ENCODE data around the gene SLC2A5.
"Not testable (repeated sequence)": the region's sequence is repeated elsewhere in the genome, so short reads cannot be mapped to it uniquely, and the experiment has no call there.

The SLC2A5 gene

DNA sequence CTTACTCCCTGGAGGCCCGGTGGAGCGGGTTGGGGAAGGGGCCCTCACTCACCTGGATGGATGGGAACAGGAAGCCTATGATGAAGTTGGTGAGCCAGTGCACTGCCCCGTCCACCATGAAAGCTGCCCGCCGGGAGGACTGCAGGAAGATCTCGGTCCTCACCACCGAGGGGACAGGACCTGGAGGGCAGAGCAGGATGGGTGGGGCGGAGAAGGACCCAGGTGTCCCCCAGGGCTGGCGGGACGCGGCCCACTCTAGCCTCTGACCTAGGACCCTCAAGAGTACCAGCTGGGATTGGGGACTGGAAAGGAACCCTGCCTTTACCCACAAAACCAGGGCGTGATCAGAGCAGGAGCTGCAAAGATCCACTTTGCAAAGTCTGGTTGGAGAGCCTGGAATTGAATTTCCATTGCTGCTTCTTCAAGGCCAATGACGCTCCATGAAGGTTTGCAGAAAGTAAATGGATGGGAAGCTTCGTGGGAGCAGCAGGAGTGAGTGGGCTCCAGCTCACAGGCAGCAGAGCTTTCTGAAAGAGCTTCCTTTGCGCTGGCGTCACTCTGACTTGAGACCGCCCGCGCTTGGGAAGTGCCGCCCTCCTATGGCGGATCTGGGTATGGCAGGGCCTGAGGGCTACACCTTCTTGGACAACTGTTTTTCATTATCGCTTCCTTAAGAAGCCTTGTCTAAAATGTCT is 64.6 kb downstream of the SLC2A5 start:
- peak; percentile 70 for DNase-seq (ENCODE audit: low read depth)

DNA sequence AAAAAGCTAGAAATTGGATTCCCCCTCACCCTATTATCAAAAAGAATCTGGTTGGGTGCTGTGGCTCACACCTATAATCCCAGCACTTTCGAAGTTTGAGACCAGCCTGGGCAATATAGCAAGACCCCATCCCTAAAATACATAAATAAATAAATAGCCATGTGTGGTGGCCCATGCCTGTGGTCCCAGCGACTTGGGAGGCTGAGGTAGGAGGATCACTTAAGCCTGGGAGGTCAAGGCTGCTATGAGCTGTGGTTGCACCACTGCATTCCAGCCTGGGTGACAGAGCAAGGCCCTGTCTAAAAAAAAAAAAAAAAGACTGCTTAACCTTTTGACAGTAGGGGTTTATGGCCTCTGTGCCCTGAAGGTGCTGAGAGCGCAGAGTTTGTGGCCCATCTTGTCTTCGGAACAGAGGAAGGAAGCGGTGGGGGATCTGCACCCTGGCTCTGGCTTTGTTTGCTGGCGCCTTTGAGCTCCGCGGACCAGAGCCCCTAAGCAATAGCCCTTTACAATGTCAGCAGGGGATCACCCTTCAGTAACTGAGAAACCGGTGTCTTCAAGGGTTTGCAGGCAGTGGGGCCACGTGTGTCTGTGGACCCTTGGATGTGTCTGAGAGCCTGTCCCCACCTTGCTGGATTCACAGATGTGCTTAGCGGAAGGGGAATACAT is 65.3 kb downstream of the SLC2A5 start:
- no peak for DNase-seq (ENCODE audit: low read depth)

DNA sequence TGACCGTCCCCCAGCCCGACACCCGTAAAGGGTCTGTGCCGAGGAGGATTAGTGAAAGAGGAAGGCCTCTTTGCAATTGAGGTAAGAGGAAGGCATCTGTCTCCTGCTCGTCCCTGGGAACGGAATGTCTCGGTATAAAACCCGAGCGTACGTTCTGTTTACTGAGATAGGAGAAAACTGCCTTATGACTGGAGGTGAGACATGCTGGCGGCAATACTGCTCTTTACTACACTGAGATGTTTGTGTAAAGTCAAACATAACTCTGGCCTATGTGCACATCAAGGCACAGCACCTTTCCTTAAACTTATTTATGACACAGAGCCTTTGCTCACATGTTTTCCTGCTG is 67.2 kb downstream of the SLC2A5 start:
- not testable (repeated sequence) for DNase-seq (ENCODE audit: low read depth)

DNA sequence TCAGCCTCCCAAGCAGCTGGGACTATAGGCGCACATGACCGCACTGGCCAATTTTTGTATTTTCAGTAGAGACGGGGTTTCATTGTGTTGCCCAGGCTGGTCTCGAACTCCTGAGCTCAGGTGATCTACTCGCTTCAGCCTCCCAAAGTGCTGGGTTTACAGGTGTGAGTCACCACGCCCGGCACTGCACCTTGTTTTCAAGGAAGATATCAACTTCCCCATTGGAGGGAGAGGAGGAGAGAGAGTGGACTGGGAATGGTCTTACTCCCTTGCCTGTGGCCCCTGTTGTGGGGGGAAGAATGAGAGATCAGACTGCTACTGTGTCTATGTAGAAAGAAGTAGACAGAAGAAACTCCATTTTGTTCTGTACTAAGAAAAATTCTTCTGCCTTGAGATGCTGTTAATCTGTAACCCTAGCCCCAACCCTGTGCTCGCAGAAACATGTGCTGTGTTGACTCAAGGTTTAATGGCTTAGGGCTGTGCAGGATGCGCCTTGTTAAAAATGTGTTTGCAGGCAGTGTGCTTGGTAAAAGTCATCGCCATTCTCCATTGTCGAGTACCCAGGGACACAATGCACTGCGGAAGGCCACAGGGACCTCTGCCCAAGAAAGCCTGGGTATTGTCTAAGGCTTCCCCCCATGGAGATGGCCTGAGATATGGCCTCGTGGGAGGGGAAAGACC is 67.8 kb downstream of the SLC2A5 start:
- not testable (repeated sequence) for DNase-seq (ENCODE audit: low read depth)

DNA sequence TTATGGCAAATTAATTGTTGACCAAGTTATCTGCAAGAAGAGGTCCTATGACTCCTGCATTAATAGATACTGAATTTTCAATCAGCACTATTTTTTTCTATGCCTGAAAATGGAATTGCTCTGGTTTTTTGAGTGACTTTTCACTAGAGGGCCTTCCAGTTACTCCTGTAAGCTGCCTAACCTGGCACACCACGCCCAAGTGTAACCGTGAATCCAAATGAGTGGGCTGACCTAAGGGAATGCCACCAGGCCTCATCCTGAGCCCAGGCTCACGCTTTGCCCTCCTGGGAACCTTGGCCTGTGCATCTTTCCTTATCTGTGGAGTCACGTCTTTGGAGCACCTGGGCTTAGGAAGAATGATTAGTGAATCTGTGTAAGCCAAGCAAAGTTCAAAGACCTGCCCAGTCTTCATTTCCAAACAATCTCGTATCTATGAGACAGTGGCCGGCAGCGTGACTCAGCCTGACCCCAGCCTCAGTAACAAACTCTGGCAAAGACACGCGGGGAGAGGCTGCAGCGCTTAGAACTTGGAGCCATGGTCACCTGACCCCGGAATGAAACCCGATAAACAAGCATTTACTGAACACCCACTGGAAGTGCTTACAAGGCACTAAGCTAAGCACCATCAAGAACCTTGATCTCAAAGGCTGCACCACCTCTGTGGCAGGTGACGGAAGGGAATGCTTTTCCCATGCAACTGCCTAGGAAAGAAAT is 75.3 kb downstream of the SLC2A5 start:
- not testable (repeated sequence) for DNase-seq (ENCODE audit: low read depth)

DNA sequence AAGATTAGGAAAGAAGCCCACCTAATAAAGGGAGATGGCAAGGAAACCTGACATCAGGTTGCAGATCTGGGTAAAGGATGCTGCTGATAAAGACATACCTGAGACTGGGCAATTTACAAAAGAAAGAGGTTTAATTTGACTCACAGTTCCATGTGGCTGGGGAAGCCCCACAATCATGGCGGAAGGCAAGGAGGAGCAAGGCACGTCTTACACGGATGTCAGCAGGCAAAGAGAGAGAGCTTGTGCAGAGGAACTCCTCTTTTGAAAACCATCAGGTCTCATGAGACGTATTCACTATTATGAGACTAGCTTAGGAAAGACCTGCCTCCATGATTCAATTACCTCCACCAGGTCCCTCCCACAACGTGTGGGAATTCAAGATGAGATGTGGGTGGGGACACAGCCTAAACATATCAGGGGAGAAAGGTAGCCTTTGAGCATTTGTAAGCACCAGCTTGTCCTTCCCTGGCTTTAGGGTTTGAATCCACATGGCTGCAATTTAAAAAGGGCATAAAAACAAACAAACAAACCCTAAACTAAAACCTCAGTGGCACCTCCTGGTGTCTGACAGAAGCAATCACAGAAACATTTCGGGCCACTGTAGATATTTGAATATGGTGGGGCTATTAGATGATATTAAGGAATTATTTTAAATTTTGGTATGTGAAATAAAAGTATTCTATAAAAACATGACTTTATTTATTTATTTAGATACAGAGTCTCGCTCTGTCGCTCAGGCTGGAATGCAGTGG is 76.3 kb downstream of the SLC2A5 start:
- no peak for DNase-seq (ENCODE audit: low read depth)

DNA sequence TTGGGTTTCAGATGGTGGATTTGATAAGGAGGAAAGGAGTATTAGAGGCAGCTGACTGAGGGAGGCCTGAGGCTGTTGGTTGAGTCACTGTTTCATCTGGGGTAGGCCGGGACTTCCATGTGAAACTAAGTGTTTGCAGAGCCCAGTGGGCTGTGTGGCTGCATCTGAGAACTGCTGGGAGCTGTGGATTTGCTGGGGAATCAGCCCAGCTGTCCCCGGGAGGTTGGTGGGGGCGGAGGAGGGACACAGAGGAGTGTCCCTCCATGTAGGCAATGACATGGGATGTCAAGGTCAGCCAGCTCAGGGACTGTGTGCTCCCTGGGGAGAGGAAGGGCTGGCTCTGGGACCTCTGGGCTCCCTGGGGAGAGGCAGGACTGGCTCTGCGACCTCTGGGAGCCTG is 79.6 kb downstream of the SLC2A5 start:
- no peak for DNase-seq (ENCODE audit: low read depth)

DNA sequence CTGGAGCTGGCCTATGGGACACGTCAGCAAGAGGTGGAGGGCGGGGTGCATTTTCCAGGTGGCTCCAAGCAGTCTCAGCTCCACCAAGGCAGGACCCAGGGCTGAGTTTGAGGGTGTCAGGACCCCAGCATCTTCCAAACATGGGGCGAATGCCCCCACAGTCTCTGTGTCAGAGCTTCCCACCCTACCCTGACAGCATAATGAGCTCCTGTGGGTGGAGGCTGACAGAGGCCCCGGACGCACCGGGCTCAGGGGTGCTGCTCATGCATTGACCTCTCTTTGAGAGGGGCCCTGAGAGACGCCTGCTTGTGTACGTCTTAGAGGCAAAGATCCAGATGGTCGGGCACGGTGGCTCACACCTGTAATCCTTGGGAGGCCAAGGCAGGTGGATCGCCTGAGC is 80.4 kb downstream of the SLC2A5 start:
- no peak for DNase-seq (ENCODE audit: low read depth)

DNA sequence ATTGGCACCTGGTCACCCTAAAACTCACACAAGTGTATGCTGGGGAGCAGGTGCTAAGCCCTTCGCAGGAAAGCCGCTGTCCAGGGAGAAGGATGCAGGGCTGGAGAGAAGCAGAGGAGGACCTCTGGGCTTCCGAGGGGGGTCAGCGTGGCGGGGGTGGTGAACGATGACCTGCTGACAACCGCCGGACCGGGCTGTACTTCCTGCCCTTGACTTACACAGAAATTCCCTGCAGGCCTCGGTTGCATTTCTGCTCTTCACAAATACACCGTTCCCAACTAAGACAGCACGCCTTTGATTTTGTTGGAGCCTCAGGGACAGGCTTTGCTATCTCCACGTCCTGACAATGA is 80.8 kb downstream of the SLC2A5 start:
- DNase-seq (ENCODE audit: low read depth) = no peak

DNA sequence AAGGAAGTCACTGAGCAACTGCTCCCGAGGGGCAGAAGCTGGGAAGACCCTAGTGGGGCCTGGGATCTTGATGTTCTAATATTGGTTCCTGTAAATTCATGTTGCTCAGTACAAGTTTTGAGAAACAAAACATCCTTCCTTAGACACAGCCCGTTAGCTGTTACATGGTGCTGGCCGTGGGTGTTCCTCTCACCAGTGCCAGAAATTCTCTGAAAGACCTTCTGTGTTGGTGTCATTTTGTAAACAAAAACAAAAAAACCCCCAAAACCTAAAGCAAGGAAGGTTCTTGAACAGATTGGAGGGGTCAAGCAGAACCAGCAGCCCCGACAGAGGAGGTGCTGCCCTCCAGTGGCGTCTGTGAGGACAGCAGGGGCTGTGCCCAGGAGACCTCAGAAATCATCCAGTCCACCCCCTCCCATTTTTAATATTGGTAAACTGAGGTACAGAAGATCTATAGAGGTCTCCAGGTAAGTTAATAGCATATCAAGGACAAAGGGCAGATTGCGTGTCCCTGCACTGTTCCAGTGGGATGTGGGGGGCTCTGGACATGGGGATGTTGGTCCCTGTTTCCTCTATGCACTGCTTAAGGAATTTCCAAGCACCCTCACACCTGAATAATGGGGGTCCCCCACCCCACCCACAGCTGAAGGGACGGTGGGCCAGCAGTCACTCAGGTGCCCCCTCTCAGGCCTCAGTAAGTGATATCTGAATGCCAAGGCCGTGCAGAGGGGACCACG is 81.4 kb downstream of the SLC2A5 start:
- peak; percentile 48 for DNase-seq (ENCODE audit: low read depth)

DNA sequence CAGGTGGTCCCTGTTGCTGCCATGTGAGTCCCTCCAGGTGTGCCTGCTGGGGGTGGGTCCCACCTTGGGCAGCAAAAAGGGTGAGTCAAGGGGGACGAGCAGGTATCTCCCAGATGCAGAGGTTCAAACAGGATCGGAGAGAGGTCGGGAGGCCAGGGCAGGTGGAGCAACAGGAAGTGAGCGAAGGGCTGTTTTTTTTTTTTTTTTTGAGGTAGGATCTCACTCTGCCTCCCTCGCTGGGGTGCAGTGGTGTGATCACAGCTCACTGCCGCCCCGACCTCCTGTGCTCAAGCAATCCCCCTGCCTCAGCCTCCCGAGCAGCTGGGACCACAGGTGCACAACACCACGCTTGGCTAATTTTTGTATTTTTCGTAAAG is 82.6 kb downstream of the SLC2A5 start:
- no peak for DNase-seq (ENCODE audit: low read depth)

DNA sequence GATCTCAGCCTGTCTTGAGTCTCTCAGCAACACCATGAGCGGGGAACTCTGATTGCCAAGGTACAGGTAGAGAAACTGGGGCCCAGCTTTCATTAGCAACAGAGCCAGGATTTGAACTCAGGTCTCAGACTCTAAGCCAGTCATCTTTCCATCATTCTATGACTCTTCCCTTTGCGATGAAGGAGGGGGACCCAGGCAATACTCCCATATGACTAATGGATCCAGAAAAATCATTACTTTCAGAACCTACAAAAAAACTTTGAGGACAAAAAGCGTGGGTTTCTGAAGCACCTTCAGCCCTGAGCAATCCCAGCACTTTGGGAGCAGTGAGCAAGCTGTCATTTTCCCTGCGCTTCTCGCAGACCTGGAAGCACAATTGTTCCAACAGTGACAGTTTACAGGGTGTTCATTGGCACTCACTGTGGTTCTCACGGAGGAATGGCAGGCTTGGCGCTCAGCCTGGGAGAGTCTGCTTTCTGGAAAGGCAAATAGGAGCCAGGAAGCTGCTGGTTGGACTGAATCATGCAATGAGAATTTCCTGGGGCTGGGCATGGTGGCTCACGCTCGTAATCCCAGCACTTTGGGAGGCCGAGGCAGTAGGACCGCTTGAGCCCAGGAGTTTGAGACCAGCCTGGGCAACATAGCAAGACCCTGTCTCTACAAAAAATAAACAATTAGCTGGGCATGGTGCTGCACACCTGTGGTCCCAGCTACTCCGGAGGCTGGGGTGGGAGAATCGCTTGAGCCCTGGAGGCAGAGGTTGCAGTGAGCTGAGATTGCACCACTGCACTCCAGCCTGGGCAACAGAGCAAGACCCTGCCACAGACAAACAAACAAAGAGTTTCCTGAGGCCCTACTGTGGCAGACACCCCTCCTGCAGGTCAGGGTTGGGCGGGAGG is 83.3 kb downstream of the SLC2A5 start:
- no peak for DNase-seq (ENCODE audit: low read depth)
